HG03457 (cell line): Measurements from ENCODE around the gene NRGN.

ENCODE experiments used
- ATAC-seq: cut with Tn5 transposase; IDR thresholded peaks from one replicate; pipeline ENCODE4 v1.9.1; 2021; ENCODE audit warnings: moderate number of reproducible peaks; ENCODE audit not compliant: unreplicated experiment

The NRGN gene

DNA sequence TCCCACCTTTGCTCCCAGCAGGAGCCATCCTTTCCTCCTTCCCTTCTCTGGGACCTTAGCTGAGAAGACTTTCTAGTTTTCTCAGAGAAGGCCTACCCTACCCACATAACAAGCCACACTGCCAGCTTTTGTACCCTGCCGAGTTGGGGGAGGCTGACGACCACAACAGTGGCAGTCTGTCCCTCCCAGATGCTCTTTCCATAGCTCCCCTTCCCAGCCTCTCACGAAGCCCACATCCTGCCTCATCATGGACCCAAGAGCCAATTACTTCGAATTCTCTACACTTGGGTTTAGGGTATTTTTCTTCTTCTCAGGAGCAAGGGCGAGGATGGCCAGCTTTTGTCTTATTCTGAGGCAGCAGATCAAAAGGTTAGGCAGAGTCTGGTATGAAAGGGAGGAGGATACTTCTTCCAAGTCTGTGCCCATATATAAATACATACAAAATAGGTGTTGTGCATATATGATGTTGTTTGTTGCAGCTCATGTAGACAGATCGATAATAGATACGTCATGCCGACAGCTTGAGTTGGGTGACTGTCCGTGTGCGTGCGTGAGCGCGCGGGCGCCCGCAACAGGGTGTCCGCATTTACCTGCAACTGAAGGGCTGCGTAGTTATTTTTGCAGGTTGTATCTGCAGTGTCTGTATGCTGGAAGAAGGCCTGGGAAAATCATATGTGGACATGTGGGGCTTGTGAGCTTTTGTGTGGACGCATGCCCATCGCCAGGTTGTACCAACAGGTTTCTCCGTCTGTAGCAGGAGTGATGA lies 846 bp upstream of the NRGN start:
- ATAC-seq = no peak

DNA sequence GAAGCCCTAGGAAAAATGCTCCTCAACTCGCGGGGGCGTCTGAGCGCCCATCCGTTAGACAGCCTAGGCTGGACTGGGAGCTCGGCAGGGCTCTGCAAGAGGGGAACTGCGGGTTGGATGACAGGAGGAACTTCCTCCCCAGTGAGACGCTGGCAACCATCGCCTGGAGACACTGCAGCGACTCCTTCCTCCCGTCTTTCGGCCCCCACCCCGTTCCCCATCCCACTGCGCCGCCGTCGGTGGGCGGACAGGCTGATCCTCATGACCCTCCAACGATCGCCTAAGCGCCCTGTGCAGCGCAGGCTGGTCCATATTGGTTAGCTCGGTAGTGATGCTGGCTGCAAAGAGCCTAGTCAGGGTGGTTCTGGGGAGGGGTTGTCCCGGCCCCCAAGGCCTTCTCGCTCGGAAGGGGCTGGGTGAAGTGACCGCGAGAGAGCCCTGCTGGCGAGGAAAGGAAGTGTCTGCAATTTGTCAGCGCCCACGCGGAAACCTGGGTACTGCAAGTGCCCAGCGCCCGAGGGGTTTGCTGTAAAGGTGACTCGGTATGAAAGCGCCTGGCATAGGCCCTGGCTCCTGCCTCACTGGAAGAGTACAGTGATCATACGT lies 638 bp downstream of the NRGN start:
- ATAC-seq = peak; percentile 35

DNA sequence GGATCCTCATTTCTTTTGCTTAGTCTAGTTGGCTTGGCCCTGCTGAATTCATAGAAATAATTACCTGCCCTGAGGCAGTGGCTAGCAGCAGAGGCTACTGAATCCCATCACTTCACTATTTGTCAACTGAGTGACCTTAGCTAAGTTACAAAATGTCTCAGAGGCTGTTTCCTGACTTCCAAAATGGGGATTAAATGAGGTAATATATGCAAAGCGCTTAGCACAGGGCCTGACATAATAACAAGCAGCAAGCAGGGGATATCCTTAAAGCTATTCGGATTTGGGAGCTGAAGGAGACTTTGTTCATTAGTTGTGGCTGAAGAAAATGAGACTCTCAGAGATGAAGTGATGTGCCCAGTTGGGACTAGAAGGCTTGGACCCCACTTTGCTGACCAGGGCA lies 2.8 kb downstream of the NRGN start:
- ATAC-seq = no peak

DNA sequence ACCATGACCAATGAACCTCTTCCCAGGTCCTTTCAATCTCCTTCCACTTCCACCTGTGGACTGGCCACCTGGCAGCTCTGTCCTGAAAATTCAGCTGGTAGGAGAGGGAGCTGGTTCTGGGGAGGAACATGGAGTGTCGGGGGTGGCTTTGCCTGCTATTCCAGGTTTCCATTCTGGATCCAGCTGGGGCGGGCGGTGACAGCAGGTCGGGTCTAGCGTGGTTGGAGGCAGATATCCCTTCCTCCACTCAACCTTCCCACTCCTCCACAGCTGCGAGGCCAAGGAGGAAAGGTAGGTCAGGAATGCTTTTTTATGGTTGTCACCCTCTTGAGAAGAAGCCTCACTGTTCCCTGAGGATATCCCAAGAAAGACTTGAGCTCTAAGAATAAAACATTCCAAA lies 3.3 kb downstream of the NRGN start:
- ATAC-seq = no peak

DNA sequence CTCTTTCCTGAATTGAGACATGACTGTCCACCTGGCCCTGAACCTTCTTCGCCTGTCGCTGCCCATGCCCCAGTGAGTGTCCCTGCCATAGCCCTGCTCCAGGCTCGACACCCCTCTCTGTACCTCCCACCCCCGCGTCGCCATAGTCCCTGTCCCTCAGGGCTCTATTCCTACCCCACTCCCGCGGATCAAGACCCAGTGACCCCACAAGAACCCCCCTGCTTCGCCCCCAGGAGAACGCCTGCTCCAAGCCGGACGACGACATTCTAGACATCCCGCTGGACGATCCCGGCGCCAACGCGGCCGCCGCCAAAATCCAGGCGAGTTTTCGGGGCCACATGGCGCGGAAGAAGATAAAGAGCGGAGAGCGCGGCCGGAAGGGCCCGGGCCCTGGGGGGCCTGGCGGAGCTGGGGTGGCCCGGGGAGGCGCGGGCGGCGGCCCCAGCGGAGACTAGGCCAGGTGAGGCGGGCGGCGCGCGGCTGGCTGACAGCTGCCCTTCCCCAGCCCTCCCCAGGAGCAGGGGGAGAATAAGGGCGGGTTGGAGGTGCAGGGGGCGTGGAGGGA lies 5.6 kb downstream of the NRGN start:
- no peak for ATAC-seq

DNA sequence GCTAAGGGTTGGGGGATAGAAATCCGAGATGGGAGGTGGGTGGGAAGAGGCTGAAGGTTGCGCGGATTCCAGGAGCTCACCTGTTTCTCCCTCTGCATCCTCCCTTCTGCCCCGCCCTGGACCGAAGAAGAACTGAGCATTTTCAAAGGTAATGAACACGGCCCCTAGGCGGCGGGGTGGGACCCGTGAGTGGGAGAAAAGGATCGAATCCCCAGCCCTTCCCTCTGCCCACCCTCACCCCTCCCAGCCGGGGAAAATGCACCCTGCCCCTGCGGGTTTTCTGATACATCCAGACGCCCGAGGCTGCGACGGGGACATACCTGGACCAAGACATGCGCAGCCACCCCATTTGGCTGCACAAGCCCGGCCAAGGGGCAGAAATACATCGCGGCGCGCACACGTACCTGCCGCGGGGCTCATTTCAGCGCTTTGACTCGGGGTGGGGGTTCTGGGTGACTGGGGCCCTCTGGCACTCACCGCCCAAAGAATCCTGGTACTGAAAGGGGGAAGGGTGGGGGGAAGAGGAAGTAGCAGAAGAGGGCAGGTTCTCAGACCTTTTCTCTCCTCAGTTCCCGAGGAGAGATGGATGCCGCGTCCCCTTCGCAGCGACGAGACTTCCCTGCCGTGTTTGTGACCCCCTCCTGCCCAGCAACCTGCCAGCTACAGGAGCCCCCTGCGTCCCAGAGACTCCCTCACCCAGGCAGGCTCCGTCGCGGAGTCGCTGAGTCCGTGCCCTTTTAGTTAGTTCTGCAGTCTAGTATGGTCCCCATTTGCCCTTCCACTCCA lies 6.3 kb downstream of the NRGN start:
- no peak for ATAC-seq

DNA sequence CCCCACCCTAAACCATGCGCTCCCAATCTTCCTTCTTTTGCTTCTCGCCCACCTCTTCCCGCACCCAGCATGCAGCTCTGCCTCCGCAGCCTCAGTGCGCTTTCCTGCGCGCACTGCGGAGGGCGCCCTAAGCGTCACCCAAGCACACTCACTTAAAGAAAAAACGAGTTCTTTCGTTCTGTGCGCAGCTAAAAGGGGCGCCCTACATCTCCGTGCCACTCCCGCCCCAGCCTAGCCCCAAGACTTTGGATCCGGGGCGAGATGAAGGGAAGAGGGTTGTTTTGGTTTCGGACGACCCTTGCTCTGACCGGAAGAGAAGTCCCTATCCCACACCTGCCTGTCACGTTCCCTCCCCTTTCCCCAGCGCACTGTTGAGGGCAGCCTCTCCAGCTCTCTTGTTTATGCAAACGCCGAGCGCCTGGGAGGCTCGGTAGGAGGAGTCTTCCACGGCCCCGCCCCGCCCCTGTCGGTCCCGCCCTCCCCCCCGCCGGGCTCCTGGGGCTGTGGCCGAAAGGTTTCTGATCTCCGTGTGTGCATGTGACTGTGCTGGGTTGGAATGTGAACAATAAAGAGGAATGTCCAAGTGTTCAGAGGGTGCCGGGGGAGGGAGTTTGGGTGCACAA lies 7.0 kb downstream of the NRGN start:
- ATAC-seq = peak; percentile 91

DNA sequence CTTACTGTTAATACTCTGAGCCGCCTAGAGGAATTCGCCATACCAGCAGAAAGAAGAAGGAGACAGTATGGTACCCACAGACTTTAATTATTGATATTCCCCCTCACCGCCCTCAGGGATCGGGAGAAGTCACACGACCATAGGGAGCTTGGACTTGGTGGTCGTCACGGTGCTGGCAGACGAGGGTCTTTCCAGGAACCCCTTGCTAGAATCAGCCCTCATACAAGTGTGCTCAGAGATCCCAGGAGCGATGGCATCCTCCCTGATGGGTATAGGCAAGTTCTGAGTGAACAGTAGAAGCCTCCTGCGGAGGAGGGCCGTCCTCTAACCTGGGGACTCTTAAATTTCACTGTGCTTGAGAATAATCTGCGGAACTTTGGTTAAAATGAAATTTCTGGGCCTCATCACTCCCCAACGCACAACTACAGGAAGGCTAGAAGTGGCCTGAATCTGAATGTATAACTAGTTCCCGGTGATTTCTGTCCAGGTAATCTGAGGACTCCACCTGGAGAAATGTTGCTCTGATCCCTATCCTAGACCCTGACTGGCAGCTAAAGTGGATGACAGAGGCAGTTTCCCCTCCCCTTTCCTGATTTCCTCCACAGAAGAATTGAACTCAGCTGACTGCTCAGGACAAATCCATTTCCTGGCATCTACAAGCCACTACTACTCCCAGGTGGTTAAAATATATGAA lies 7.8 kb downstream of the NRGN start:
- no peak for ATAC-seq

DNA sequence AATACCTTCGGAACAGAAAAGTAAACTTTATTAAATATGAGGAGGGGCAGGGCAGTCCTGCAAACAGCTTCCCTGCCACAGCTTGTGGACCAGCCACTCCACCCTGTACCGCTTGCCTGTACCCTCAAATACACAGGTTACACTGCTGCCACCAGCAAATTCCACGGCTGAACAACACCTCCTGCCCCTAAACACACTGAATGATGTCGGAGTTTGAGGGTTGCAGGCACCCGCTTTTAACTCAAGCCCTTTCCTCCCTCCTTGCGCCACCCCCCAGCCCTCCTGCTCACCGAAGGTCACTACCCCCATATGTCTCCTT lies 8.3 kb downstream of the NRGN start:
- no peak for ATAC-seq

DNA sequence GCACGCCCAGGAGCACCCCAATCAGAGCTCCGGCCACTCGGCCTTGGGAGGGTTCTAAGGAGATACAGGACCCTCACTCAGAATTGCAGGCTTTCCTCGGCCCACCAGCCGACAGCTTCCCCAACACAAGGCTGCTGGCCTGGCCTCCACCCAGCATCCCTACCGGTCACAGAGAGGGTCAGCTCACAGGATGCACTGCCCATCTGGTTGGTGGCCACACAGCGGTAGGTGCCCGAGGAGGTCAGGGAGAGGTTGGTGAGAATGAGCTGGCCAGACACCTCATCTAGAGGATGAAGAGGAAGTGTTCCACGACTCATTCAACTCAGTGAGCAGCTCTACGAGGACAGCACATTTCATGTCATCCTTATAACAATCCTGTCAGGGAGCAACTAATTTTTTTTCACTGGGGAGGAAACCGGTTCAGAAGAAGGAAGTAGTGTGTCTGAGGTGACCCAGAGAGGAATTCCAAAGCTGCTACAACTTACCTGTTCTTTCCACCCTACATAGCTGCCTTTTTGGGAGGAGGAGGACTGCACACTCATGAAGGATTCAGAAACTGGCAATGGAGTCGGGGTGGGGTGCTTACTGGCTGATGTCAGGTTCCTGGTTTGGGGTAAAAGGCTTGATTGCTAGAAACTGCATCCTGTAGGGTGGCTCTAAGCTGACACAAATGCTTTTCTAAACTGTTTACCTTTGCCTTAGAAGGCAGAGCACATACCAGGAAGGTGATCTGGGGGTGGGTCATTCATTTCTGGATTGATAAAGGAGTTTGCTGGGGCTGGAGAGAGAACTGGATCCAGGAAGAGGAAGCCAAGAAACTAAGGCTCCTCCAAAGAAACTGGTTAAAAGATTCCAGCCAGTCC lies 9.0 kb downstream of the NRGN start:
- ATAC-seq = no peak

DNA sequence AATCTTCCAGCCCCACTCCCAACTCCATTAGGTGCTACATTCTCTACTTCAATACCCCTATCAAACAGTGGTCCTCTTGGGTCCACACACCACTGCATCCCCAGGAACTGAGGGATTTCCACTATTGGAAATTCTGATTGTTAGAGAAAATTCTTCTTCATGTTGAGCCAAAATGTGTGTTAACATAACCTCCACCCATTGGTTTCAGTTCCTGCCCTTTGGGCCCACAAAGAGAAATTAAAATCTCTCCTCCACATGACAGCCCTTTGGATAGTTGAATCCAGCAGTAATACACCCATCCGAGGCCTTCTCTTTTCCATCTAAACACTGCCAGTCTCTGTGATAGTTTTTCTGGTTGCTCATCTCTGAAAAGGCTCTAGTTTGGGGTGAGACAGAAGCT lies 10.2 kb downstream of the NRGN start:
- ATAC-seq = no peak

DNA sequence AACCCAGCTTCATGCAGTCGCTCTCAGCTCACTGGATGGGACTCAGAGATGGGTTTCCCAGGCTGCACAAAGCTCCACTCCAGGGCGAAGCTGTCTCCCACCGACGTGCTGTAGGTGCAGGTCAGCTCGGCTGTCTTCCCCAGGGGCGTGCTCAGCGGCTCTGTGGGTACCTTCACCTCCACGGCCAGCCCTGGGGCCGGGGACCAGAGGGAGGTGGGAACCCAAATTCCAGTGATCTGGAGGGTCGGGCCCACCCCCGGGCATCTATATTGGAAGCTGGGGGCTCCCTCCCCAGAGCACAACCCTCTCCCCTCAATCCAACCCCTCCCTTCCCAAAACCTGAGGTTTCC lies 11.6 kb downstream of the NRGN start:
- ATAC-seq = no peak

DNA sequence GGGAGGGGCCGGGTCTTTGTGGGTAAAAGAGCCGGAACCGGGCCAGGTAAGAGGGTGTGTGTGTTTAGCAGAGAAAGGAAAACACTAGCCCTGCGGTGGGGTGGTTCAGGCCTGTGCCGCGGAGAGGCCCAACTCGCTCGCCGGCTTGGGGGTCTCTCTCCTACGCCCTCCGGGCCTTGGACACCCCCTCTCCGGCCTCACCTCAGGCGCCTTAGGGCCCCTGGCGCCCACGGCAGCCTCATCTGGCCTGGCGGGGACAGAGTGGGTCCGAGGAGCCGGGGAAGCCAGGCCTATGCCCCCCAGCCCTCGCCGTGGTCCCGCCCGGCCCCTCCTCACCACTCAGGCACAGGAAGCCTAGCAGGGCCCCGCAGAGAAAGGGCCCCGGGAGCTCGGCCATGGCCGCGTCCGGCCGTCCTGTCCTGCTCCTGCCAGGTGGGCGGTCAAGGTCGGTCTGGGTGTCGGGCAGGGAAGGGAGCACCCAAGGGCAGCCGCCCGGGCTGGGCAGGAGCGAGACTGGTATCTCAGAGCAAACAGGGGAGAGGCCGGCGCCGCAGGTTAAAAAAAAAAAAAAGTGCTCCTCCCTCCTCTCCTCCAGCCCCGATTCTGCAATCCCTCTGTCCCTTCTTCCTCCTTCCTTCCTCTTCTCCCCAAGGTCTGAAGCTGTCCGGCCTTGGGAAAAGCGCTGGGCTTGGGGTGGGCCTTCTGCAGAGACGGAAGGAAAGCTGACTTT lies 12.2 kb downstream of the NRGN start, which contains the start of gene VSIG2:
TSS of gene VSIG2 (minus strand) at position 515 of the 730 bp plus-strand sequence. CDS start at position 397, 118 bp downstream.
- no peak for ATAC-seq

DNA sequence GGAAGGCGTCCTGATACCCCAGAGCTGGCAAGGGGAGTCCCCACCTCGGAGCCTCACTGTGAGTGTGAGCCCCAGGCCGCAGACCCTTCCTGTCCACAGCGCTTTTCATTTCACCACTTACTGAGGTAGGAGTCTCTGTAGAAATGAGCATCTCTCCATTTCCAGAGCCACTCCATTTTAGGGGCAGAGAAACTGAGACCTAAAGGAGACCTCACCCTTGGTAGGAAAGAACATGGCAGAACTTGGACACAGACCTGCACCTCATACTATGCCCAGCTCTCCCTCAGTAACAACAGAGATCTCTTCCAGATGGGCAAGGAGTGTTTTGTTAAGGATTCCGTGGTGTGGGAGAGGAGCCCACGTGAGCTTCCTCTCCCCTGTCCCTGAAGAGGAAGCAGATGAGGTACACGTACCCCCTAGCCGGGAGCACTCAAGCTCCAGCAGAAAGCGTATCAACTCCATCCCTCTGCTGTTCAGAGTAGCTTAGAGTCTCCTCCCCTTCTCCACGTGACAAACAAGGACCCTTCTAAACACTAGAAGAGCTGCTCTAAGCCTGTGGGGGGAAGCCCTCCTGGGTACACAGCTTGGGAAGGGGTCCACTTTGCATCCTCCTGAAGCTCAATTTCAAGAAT lies 12.8 kb downstream of the NRGN start:
- no peak for ATAC-seq

DNA sequence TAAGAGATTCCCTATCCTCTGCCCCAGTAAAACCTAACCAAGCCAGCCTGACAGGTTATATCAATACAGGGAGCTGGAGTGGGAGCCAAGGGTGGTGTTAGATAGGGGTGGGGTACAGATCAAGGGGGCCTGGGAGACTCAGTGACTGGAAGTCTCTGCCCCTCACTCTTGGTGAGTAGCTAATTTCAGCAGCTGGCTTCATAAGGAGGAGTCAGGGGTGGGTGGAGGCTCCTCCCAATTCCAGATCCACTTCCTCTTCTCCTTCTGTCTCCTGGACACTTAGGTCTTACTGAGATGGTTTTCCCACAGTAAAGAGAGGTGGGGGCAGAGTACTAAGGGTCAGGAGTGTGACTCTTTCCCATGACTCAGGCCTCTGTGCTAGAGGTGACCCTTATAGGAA lies 13.5 kb downstream of the NRGN start:
- no peak for ATAC-seq

DNA sequence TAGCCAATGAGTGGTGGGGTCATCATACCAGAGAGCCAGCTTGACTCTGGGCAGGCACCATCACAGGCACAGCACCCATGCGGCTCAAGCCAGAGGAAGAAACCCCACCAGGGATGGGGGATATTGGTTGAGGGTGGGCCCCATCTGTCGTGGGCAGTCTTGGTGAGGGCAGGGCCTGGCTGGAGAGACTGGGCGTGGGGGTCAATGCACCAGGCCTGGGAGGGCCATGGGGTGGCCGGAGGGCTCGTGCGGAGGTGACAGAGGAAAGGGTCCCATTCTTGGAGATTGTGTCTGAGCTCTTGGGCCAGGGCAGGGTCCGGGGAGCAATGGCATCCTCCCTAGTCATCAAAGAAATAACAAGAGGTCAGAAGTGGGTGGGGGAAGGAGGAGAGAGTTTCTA lies 13.9 kb downstream of the NRGN start:
- ATAC-seq = no peak

DNA sequence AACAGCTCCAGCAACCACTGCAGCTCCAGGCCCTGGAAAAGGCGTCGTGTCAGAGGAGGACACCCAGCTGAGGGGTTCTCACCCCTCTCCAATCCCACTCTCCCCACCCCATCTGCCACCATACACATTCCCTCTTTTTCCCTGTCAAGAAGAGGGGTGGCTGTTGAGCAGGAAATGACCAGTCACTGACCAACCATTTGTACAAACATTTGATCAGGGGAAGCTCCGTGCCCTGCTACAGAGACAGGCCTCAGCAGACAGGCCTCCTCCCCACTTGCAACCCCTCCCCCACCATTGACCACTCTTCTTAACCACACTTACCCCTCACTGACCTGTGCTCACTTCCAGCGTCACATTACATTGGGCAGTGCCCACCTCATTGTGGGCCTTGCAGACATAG lies 14.6 kb downstream of the NRGN start:
- ATAC-seq = no peak

DNA sequence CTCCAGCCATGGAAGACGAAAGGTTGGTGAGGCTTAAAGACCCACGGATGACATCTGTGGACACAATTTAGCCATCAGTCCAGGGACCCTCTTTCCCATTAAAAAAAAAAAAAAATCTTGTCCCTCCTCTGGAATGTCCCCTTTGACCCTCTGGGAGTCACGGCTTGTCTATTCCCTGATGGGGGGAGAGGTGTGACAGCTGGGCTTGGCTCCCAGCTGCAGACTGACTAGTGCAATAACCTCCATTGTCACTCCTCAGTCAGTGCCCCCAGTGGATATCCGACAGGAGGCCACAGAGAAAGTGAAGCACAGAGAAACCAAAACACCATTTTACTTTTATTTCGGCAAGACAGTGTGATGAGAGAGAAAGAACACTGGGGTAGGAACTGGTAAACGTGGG lies 15.0 kb downstream of the NRGN start:
- ATAC-seq = no peak
